Central memory CD4-positive, alpha-beta T cell (primary cell): ENCODE data around the gene STRA6.

Experiments
- DNase-seq: peaks from one replicate; pipeline ENCODE4 v3.0.0; 2022

Gene STRA6

DNA sequence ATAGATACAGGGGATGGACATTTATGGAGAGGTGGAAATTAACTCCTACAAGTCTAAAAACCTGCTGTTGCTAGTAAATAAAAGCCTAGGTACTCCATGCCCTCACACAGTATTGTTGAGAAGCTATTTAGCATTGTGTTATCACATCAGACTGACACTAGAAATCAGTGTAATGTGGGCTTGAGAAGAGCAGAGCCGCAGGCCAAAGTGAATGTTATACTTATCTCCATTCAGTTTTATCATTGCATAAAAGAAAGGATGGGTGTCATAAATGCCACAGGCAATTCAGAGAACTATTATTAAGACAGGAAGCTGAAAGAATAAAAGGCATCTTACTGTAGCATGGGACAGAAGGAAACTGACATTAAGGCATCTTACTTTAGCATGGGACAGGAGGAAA lies 42.8 kb downstream of the STRA6 start:
- DNase-seq: no peak

DNA sequence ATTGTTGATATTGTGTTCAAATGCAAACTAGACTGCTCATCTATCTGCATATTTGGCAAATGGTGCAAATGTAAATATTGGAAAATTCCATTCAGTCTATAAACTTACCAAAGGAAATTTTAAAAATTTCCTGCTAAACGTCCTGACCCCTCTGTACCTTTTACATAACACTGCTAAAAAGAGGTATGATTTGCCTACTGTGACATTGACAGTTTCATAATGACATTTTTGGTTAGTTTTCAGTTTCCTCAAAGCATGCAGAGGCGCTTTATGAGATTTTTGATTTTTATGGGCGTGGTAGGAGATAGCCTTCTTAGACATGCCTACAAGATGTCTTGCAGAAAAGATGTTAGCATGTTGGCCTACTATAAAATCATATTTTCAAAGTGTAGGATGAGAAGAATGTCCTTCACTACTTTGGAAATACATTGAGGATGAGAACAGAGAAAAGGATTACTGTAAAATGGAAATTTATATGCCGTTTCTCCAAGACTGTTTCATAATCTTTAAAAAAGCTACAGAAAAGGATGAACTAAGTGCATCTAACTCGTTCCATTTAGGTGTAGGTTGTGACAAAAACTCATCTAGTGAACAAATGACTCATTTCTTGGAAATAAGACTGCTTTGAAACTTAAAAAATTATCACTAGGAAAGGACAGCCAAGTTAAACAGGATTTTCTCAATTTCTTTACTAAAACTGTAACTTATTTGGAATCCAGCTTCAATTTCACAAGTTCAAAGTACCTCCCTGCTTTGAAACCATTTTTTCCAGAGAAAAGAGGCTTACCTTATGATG lies 43.5 kb downstream of the STRA6 start:
- DNase-seq: no peak

- no peak for DNase-seq
Observed at GRCh38 chr15:74157868-74158827, 44.4 kb downstream of the STRA6 start.

GRCh38 chr15:74156678-74157411 lies 45.7 kb downstream of the STRA6 start:
- no peak for DNase-seq

- DNase-seq: no peak
Observed at GRCh38 chr15:74155766-74156417, 46.7 kb downstream of the STRA6 start.

GRCh38 chr15:74147051-74147450 lies 55.5 kb downstream of the STRA6 start:
- no peak for DNase-seq

DNA sequence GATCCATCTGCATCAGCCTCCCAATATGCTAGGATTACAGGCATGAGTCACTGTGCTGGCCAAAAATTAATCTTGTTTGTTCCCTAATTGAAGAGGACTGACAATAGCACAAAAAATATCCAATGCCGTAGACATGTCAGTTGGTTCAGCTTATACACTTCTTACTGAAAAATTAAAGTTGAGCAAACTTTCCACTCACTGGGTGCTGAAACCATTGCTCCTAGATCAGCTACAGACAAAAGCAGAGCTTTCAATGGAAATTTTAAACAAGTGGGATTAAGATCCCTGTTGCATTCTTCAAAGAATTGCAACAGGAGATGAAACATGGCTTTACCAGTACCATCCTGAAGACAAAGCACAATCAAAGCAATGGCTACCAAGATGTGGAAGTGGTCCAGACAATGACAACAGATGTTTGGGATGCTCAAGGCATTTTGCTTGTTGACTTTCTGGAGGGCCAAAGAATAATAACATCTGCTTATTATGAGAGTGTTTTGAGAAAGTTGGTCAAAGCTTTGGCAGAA lies 56.2 kb downstream of the STRA6 start:
- no peak for DNase-seq

DNA sequence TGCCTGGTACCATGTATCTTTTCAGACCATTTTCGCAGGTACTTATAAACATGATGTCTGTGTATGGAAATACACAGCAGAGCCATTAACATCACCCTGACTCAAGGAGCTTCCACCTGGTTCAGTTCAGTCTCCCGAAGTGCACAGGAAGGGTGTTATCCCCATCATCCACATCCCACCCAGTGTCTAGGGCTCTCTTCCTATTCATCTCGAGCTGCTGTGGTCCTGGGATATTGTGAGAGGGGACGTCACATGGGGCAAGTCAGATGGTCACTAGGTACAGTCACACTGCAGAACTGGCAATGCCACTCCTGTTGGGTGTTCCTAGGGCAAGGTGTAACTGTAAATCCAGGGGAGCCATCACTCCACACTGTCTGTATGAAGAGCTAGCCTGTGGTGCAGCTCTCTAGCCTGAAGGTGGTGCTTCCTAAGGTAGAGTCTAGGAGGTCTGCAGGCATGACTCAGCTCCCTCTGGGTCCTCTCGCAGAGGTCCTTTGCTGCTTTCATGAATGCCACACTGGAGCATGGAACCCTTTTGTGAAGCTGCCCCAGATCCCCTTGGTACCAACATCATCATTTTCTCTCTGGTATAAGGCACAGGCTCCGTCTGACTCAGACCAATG lies 58.3 kb downstream of the STRA6 start:
- DNase-seq: no peak

DNA sequence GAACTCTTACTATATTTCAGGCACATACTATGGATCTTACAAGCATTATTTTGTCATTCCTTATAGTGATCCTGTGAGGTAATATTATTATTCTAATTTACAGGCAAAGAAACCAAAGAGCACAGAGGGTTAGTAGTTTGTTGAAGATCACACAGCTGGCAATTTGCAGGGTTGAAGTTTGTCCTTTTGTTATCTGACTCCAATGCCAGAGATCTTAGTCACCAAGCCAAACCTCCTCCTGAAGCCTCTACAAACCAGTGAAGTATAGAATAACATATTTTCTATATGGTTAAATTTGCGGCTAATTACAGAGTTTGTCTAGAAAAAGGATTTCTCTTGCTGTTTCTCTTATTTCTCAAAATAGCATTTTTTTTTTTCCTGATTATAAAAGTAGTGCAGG lies 61.0 kb downstream of the STRA6 start:
- no peak for DNase-seq

GRCh38 chr15:74138642-74139041 lies 63.9 kb downstream of the STRA6 start:
- DNase-seq: no peak

- DNase-seq: no peak
Observed at GRCh38 chr15:74137537-74137894, 65.1 kb downstream of the STRA6 start.

- DNase-seq: no peak
Observed at GRCh38 chr15:74136814-74137536, 65.6 kb downstream of the STRA6 start.

GRCh38 chr15:74136540-74136813 lies 66.1 kb downstream of the STRA6 start:
- no peak for DNase-seq

DNA sequence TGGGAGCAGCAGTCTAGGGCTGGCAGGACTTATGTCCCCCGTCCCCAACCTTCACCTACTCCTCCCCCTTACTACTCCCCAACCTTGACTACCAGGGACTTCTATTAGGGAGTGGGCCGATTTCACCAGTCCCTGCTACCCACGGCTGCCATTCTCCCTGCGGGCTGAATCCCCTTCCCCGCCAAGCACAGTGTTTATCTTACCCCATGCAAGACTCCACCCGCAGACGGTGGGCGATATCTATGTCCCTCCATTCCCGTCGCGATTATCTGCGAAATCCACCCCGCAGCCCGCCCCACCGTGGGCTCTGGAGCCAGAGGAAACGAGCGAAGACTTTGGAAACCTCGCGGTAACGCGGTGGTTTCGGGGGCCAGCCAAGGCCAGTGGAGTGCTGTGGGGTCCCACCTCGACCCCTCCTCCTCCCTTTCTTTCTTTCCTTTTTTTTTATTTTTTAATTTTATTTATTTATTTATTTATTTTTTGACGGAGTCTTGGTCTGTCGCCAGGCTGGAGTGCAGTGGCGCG lies 67.5 kb downstream of the STRA6 start:
- DNase-seq: no peak

DNA sequence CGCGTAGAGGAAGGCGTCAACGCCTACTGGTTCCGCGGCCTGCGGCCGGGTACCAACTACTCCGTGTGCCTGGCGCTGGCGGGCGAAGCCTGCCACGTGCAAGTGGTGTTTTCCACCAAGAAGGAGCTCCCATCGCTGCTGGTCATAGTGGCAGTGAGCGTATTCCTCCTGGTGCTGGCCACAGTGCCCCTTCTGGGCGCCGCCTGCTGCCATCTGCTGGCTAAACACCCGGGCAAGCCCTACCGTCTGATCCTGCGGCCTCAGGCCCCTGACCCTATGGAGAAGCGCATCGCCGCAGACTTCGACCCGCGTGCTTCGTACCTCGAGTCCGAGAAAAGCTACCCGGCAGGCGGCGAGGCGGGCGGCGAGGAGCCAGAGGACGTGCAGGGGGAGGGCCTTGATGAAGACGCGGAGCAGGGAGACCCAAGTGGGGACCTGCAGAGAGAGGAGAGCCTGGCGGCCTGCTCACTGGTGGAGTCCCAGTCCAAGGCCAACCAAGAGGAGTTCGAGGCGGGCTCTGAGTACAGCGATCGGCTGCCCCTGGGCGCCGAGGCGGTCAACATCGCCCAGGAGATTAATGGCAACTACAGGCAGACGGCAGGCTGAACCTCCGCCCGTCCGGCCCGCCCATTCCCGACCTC lies 68.1 kb downstream of the STRA6 start:
- no peak for DNase-seq

DNA sequence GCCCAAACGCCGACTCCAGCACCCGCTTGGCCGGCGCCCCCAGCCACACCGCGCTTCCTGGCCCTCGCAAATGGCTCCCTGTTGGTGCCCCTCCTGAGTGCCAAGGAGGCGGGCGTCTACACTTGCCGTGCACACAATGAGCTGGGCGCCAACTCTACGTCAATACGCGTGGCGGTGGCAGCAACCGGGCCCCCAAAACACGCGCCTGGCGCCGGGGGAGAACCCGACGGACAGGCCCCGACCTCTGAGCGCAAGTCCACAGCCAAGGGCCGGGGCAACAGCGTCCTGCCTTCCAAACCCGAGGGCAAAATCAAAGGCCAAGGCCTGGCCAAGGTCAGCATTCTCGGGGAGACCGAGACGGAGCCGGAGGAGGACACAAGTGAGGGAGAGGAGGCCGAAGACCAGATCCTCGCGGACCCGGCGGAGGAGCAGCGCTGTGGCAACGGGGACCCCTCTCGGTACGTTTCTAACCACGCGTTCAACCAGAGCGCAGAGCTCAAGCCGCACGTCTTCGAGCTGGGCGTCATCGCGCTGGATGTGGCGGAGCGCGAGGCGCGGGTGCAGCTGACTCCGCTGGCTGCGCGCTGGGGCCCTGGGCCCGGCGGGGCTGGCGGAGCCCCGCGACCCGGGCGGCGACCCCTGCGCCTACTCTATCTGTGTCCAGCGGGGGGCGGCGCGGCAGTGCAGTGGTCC lies 68.7 kb downstream of the STRA6 start:
- DNase-seq: no peak

- DNase-seq: no peak
Observed at GRCh38 chr15:74132681-74133651, 69.6 kb downstream of the STRA6 start.

- no peak for DNase-seq
Observed at GRCh38 chr15:74131628-74132413, 70.8 kb downstream of the STRA6 start.
